Measurements from ENCODE around the gene FAM221B.

Gene FAM221B

DNA sequence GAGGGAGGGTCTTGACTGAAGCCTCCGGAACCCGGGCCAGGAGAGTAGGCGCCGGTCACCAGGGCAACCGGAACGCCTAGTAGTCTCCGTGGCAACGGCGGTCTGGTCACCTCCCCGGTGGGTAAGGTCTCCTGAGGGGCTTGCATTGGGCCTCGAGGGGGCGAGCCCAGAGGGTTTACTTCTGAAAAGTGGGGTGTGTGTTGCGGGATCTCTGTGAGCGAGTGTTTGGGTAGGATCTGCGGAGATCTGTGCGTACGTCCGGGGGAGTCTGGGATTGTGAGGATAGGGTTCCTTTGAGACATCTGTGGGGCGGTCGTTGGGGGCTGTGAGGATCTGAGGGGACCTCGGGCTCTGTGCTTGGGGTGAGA is at the start of gene FAM221B:
FAM221B (minus strand) TSS at position 17 of the 368 bp plus-strand sequence. CDS start 2,571 bp downstream, outside the sequence.
- in situ Hi-C loops (cut with HindIII; ENCODE audit: low pct_ligation_motif_present, low sequenced_read_pairs): no loop called here
- Histone ChIP-seq H3K27me3 (replicated peaks) (no peaks in the 10 kb centered on the region), H3K27ac (peak within 1 kb of the TSS; percentile 62), H3K36me3 (replicated peaks) (no peaks in the 10 kb centered on the region), H3K4me3 (ENCODE audit: low read depth, low read length) (peak within 1 kb of the TSS; percentile 77)
- DNase-seq: no peak
- no peak for TF ChIP-seq CTCF (IDR thresholded peaks at IDR 0.05; ENCODE audit: low read depth, low read length, missing control alignments)

GRCh38 chr9:35872505-35872904 is 44.0 kb upstream of the FAM221B start:
- no peaks in the 10 kb centered on the region for H3K36me3 ChIP-seq (replicated peaks)
- in situ Hi-C loops (cut with HindIII; ENCODE audit: low pct_ligation_motif_present, low sequenced_read_pairs): no loop called here
- H3K27me3 ChIP-seq (replicated peaks): no peaks in the 10 kb centered on the region
- no peak for DNase-seq
- H3K4me3 ChIP-seq (ENCODE audit: low read depth, low read length): no peak overlapping the region
- no peak for TF ChIP-seq CTCF (IDR thresholded peaks at IDR 0.05; ENCODE audit: low read depth, low read length, missing control alignments)
- no peak overlapping the region for H3K27ac ChIP-seq

DNA sequence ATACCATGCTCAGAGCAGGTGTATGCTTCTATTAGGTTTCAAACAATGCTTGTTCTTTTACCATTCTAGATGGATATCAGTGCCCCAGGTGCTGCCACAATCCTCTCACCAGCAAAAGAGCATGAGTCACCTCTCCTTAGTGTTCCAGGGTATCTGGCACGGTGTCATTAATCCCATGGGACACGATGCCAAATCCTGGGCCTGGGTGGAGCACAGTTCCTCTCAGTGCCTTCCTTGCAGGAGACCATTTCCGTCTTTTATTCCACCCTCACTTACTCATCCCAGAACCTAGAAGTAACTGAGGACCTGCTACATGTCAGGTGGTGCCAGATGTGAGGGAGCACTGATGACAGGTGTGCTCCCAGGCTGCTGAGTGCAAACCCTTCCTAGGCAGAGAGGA is 43.0 kb upstream of the FAM221B start:
- DNase-seq: no peak
- no peak for TF ChIP-seq CTCF (IDR thresholded peaks at IDR 0.05; ENCODE audit: low read depth, low read length, missing control alignments)
- Histone ChIP-seq H3K4me3 (ENCODE audit: low read depth, low read length) (no peak overlapping the region), H3K36me3 (replicated peaks) (no peaks in the 10 kb centered on the region), H3K27me3 (replicated peaks) (no peaks in the 10 kb centered on the region), H3K27ac (no peak overlapping the region)
- in situ Hi-C loops (cut with HindIII; ENCODE audit: low pct_ligation_motif_present, low sequenced_read_pairs): no loop called here

DNA sequence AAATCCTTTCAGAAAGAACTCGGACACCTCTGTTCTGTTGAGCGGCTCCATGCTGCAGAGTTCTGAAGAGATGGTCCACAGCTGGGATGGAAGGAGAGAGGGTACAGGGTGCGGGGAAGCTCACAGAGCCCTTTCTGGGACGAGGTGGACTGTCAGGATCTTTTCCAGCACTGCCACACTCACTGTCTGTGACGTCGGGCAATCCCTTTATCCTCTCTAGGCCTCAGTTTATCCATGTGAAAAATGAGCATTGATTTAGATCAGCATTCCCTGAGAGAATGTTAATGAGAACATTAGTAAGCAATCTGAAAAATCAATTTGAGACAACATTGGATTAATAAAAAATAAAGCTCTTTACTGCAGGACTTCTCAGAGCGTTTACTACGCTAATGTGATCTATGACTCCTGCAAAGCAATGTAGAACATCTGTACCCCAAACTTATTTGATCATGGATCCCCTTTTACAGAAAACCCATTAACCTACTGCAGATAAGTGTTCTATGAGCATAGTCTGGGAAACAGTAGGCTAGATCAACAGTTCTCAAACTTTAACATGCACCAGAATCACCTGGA is 41.9 kb upstream of the FAM221B start, which contains the start of gene OR13J1:
OR13J1 (minus strand) TSS at position 51 of the 573 bp plus-strand sequence; CDS start at position 51, 0 bp downstream.
- Histone ChIP-seq H3K27me3 (replicated peaks) (no peaks in the 10 kb centered on the region), H3K27ac (no peak within 1 kb of the TSS), H3K4me3 (ENCODE audit: low read depth, low read length) (no peak within 1 kb of the TSS), H3K36me3 (replicated peaks) (no peaks in the 10 kb centered on the region)
- no peak for DNase-seq
- TF ChIP-seq CTCF (IDR thresholded peaks at IDR 0.05; ENCODE audit: low read depth, low read length, missing control alignments): no peak
- in situ Hi-C loops (cut with HindIII; ENCODE audit: low pct_ligation_motif_present, low sequenced_read_pairs): no loop called here

DNA sequence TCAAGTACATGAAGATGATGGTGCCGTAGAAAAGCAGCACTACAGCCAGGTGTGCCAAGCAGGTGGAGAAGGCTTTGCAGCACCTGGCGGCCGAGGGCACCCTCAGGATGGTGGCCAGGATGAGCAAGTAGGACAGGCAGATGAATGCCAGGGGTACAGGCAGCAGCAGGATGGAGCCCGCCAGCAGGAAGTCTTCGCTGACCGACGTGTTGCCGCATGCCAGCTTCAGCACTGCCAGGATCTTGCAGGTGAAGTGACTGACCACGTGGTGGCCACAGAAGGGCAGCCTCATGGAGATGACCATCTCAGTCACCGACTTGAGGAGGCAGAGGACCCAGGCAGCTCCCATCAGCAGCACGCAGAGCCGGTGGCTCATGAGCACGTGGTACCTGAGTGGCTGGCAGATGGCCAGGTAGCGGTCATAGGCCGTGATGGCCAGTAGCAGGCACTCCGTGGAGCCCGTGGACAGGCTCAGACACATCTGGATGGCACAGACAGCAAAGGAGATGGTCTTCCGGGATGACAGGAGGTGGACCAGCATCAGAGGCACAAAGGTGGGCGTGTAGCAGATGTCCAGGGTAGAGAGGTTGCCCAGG is 41.2 kb upstream of the FAM221B start:
- no peak for DNase-seq
- Histone ChIP-seq H3K36me3 (replicated peaks) (no peaks in the 10 kb centered on the region), H3K4me3 (ENCODE audit: low read depth, low read length) (no peak overlapping the region), H3K27ac (no peak overlapping the region), H3K27me3 (replicated peaks) (no peaks in the 10 kb centered on the region)
- TF ChIP-seq CTCF (IDR thresholded peaks at IDR 0.05; ENCODE audit: low read depth, low read length, missing control alignments): no peak
- in situ Hi-C loops (cut with HindIII; ENCODE audit: low pct_ligation_motif_present, low sequenced_read_pairs): no loop called here

DNA sequence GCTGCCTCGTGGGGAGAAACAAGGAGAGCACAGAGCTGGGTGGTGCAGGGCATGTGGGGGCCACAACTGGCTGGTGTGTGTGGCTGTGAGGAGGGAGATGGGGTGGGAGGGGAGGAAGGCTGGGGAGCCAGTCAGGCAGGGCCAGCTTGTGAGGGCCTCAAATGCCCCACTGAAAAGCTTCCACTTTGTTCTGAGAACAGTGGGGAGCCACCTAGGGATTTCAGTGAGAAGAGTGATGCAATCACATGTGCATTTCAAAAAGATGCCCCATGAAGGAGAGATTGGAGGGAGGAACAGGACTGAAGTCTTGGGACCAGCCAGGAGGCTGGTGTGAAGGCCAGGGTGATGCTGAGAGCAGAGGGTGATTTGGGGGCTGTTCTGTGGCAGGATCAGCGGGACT is 40.4 kb upstream of the FAM221B start:
- DNase-seq: no peak
- Histone ChIP-seq H3K36me3 (replicated peaks) (no peaks in the 10 kb centered on the region), H3K4me3 (ENCODE audit: low read depth, low read length) (no peak overlapping the region), H3K27ac (no peak overlapping the region), H3K27me3 (replicated peaks) (no peaks in the 10 kb centered on the region)
- TF ChIP-seq CTCF (IDR thresholded peaks at IDR 0.05; ENCODE audit: low read depth, low read length, missing control alignments): no peak
- in situ Hi-C loops (cut with HindIII; ENCODE audit: low pct_ligation_motif_present, low sequenced_read_pairs): no loop called here

All from brain microvascular endothelial cell (primary cell).